Neutrophil (primary cell): ENCODE data around the gene MSMO1.

Source experiments
- H3K27ac ChIP-seq: fragments of 200-600 bp; sonication (generic); 2 replicates; pipeline ENCODE4 v1.5.1; 2016; ENCODE audit warnings: mild to moderate bottlenecking, moderate library complexity
- H3K27me3 ChIP-seq: fragments of 200-600 bp; sonication (generic); 2 replicates; pipeline ENCODE4 v1.6.0; 2016; ENCODE audit warnings: mild to moderate bottlenecking
- H3K36me3 ChIP-seq: fragments of 200-600 bp; sonication (generic); 2 replicates; pipeline ENCODE4 v1.5.1; 2017
- H3K4me1 ChIP-seq, 2 experiments: fragments of 200-600 bp in 1 of 2; sonication (generic) in 1 of 2; 1 replicate in 1 of 2; 2 replicates in 1 of 2; pipeline versions ENCODE4 v1.5.1 to v1.6.1; 2013 to 2016; ENCODE audit warnings: low read depth in 1 of 2, low read length in 1 of 2, mild to moderate bottlenecking in 1 of 2, moderate library complexity in 1 of 2; ENCODE audit not compliant: control insufficient read depth in 1 of 2, insufficient read depth in 1 of 2
- H3K4me3 ChIP-seq, 2 experiments: fragments of 200-600 bp in 1 of 2; sonication (generic) in 1 of 2; 1 replicate in 1 of 2; 2 replicates in 1 of 2; pipeline ENCODE4 v1.5.1; 2013 to 2016; ENCODE audit warnings: low read depth in 1 of 2, low read length in 1 of 2, mild to moderate bottlenecking in 1 of 2, moderate library complexity in 1 of 2
- H3K9me3 ChIP-seq: fragments of 200-600 bp; sonication (generic); 2 replicates; pipeline ENCODE4 v1.5.1; 2016
- CTCF ChIP-seq: fragments of 200-600 bp; sonication (generic); IDR thresholded peaks from 2 replicates; pipeline ENCODE4 v1.5.1; 2016; ENCODE audit warnings: antibody characterized with exemption

The MSMO1 gene

GRCh38 chr4:165369522-165369921 is 42.1 kb downstream of the MSMO1 start:
- no peak for TF ChIP-seq CTCF
- no peak overlapping the region for H3K27ac ChIP-seq

GRCh38 chr4:165370530-165370929 is 43.1 kb downstream of the MSMO1 start:
- Histone ChIP-seq H3K36me3 (no peaks in the 10 kb centered on the region), H3K27ac (no peak overlapping the region), H3K4me3 (no peak overlapping the region), H3K4me1 (no peaks in the 10 kb centered on the region), H3K9me3 (no peaks in the 10 kb centered on the region), H3K27me3 (peaks cover 8% of the 10 kb centered on the region)
- TF ChIP-seq CTCF = no peak

More at GRCh38 chr4:165369522-165369921, 42.1 kb downstream of the MSMO1 start:
- H3K4me1 ChIP-seq = no peaks in the 10 kb centered on the region
- no peaks in the 10 kb centered on the region for H3K9me3 ChIP-seq
- H3K27me3 ChIP-seq = no peaks in the 10 kb centered on the region
- H3K36me3 ChIP-seq = no peaks in the 10 kb centered on the region
- H3K4me3 ChIP-seq = no peak overlapping the region

- no peak for TF ChIP-seq CTCF
- H3K36me3 ChIP-seq = no peaks in the 10 kb centered on the region
Observed at GRCh38 chr4:165375465-165375864, 48.0 kb downstream of the MSMO1 start.

GRCh38 chr4:165378398-165378744 is 50.9 kb downstream of the MSMO1 start:
- Histone ChIP-seq H3K27me3 (peaks cover 87% of the 10 kb centered on the region), H3K4me3 (no peak overlapping the region), H3K27ac (no peak overlapping the region), H3K4me1 (peaks cover 3 to 10% of the 10 kb centered on the region in 2 experiments), H3K9me3 (no peaks in the 10 kb centered on the region), H3K36me3 (no peaks in the 10 kb centered on the region)
- TF ChIP-seq CTCF = no peak

More at GRCh38 chr4:165375465-165375864, 48.0 kb downstream of the MSMO1 start:
- Histone ChIP-seq H3K27ac (no peak overlapping the region), H3K4me3 (no peak overlapping the region), H3K4me1 (peaks cover 3 to 10% of the 10 kb centered on the region in 2 experiments), H3K9me3 (no peaks in the 10 kb centered on the region), H3K27me3 (peaks cover 58% of the 10 kb centered on the region)

- Histone ChIP-seq H3K9me3 (no peaks in the 10 kb centered on the region), H3K4me1 (peaks cover 3 to 10% of the 10 kb centered on the region in 2 experiments), H3K4me3 (peak within 1 kb of the TSS in 1 of 2 experiments; percentile 8), H3K27ac (no peak within 1 kb of the TSS), H3K27me3 (peaks cover 92% of the 10 kb centered on the region), H3K36me3 (no peaks in the 10 kb centered on the region)
- TF ChIP-seq CTCF = no peak
Observed at GRCh38 chr4:165378745-165379677, 51.5 kb downstream of the MSMO1 start, which contains the start of gene CPE. CPE (plus strand) TSS chr4:165379008; CDS start chr4:165379222, 214 bp downstream.
